ENCODE measurements around the gene MLH1.

GRCh38 chr3:36969085-36969484 lies 24.2 kb upstream of the MLH1 start:
- TF ChIP-seq POLR2AphosphoS5 (IDR thresholded peaks at IDR 0.05; ENCODE audit: low read depth, low read length) (no peak), CTCF (IDR thresholded peaks at IDR 0.05) (no peak)
